Non-pigmented ciliary epithelial cell (primary cell): ENCODE data around the gene NPR3.
"Not testable (repeated sequence)": the region's sequence is repeated elsewhere in the genome, so short reads cannot be mapped to it uniquely, and the experiment has no call there.

ENCODE experiments used
- DNase-seq: peaks from one replicate; pipeline ENCODE4 v3.0.0-alpha.2; 2010; ENCODE audit warnings: low read depth

The NPR3 gene

GRCh38 chr5:32767948-32768467 is 56.9 kb downstream of the NPR3 start:
- DNase-seq = peak; percentile 81

GRCh38 chr5:32769711-32770110 is 58.6 kb downstream of the NPR3 start:
- no peak for DNase-seq

DNA sequence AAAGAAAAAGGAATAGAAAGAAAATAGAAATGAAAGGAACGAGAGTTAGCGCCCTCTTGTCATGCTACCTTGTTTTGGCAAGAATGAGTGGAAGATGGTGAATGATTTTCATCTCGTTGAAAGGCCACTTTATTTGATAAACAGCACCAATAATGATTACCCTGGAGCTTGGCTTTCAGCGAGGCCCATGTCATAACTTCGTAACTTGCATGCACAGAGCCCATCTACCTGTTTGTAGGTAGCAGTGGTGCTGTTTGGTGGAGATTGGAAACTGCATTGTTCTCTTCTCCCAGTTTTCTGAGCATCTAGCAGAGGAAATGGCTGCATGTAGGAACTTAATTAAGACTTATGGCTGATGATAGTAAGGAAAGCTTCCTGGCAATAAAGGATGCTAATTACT is 59.3 kb downstream of the NPR3 start:
- DNase-seq = no peak

DNA sequence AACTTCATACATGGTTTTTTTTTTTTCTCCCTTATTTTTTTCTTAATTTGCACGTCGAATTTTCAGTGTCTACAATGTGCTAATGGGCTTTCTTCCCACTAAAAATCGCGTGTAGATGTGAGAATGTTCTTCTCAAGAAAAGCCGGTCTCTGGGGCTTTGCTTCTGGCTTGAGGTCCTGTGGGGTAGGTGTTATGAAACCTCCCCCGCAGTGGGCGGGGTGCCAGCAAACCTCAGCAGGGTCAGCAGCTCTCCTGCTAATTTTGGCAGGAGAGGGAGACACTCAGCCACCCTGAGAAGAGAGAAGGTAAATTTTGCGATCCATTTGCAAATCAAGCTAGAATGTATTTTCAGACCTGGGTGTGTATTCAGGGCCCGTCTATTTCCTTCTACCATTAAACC is 59.9 kb downstream of the NPR3 start:
- no peak for DNase-seq

GRCh38 chr5:32773944-32774343 is 62.8 kb downstream of the NPR3 start:
- no peak for DNase-seq

GRCh38 chr5:32776200-32776599 is 65.1 kb downstream of the NPR3 start:
- no peak for DNase-seq

DNA sequence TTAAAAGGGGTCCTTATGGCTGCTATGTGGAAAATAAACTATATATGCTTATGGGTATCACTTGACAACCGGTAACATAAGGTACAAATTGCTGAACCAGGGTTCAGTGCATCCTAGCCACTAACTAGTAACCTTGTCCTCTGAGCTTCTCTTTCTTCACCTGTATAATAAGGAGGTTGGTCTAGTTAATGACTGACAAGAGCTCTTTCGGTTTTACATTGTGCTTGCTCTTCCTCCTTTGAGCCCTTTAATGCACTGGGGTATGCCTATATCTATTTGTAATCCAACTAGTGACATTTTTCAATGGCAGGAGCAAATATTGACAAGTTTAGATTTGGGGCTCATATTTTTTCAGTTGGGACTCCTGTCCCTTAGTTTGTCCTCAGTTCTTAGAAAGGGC is 66.1 kb downstream of the NPR3 start:
- DNase-seq = no peak

GRCh38 chr5:32777733-32778132 is 66.6 kb downstream of the NPR3 start:
- DNase-seq = no peak

DNA sequence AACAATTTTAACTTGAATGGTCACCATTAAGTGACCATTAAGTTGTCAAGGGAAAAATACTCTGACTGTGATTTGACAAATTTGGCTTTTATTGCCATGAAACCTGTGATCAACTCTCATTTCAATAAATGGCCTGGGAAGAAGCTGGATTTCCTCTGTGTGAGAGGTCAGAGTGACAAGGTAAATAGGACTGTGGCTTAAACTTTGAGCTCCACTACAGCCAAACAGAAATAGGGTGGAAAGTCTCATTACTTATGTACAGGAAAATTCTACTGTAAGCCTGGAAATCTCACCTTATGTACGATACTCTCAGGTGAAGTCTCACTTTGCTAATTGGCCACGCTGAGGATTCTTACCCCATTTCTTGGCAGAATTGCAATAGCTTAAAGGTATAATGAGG is 67.3 kb downstream of the NPR3 start:
- no peak for DNase-seq

- DNase-seq = no peak
These were observed 68.8 kb downstream of the NPR3 start for GRCh38 chr5:32779754-32780415.

GRCh38 chr5:32780508-32780919 is 69.4 kb downstream of the NPR3 start:
- no peak for DNase-seq

GRCh38 chr5:32783661-32784060 is 72.5 kb downstream of the NPR3 start:
- no peak for DNase-seq

DNA sequence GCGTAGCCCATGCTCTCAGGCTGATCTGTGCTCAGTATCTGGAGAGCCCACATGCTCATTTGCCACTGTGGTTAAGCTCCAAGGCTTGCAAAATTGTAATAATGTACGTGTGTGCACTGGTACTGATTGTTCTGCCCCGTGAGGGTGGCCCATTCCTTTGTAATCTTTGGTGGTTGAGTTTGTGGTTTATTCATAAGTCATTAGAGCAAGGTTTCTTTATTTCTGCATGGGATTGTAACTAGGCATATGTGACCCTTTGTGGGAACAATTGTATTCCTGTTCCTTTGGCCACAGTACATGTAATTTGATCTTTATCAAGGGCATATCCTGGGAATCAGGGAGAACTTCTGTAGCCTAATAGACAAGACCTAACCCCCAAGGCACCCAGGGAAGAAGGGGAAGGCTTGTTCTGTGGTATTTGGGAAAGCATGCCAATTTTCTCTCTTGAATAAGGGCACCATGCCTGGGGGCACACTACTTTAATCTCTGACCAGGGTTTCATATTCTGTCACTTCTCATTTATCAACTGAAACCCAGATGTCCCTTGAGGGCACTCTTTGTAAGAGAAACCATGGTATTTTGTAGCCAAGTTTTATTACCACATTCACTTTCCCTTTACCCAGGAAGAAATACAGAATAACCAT is 74.6 kb downstream of the NPR3 start:
- DNase-seq = no peak

GRCh38 chr5:32786311-32786710 is 75.2 kb downstream of the NPR3 start:
- DNase-seq = no peak

- no peak for DNase-seq
These were observed 79.4 kb downstream of the NPR3 start for GRCh38 chr5:32790411-32790951.

DNA sequence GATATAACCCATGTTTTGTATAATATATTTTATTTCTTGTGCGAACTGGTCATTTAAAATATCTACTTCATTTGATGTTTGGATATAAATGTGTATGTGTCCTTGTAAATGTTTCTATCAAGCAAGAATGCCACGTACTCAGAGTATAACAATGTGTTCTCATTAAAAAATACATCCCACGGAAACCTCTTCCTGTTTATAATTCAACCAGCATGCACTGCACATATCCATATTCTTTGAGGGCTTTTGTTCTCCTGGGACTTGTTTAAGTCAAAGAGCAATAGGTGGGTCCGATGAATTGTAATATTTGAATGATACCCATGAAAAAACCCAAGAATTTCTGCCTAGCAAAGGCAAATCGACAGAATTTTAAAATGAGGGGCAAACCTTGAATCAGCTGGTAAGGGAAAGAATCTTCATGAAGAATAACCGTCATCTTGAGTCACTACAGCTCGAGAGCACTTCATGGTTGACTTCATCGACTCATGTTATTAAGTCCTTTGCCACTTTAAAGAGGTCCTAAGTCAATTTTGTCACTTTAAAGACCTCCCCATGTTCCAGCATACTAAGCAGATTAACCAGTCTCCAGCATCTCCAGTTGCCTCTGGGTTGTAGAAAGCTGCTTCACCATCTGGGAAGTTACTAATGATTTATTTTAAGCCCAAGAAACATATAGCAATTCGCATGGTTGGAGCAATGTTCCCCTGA is 80.6 kb downstream of the NPR3 start:
- DNase-seq = no peak

DNA sequence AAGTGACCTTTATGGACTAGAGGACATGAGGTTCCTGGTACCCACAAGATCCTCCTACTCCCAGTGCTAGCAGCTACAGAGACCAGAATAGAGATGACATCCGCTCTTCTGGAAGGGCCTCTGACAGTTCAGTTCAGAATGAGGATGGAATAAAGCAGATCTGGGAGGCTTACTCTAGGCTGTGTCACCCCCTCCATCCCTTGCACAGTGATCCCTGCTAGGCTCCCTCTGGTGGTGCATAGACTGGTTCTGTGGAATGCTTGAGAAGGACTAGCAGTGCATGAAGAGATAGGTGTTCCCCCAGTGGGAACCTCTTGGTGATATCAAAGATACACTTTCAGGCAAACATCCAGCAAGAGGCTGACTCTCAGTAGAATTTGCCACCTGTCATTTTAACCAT is 83.0 kb downstream of the NPR3 start:
- DNase-seq = no peak

GRCh38 chr5:32802764-32803163 is 91.6 kb downstream of the NPR3 start:
- no peak for DNase-seq

DNA sequence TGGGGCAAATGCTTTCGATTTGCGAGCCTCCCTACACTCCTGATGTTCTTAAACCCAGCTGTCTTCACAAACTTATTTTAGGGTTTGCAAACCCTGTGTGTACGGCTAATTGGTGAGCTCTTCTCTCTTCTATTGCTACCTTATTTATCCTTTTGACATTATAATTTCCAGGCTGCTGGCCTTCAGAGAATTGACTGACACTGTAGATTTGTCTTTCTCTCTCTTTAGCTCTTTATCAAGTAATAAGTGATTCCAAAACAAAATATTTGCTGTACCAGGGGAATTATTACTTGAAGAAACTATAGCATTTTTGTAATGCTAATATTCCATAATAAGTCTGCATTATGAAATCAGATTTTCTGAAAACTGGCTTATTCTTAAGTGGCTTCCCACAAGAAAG is 92.5 kb downstream of the NPR3 start:
- DNase-seq = no peak

GRCh38 chr5:32805462-32805861 is 94.3 kb downstream of the NPR3 start:
- not testable (repeated sequence) for DNase-seq

DNA sequence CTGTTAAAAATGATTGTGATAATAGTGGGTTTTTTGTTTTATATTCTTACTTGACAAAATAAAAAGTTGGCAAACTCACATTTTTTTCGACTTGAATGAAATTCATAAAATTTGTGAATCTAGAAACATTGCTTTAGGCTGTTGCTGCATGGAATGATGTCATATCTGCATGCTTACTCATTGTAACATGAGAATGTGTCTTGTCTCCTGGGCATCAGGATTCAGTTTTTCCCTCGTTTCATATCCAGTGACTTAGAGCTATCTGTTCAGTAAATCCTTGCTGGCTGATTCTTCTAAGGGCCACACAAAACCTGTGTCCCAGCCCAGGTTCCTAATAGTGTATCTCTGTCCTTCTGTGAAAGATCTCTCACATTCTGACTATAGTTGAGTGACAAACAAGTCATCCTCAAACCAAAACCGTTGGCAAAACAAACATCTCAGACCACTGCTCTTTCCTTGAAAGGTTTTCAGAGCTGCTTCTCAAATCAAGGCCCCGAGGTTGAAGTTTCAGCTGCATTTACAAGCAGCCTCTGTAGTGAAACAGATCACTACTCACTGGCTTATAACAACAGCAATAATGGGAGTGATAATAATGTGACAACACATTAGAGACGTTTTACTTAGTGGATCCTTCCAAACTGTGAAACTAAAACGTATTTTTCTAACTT is 95.0 kb downstream of the NPR3 start:
- no peak for DNase-seq

GRCh38 chr5:32808783-32809182 is 97.7 kb downstream of the NPR3 start:
- no peak for DNase-seq
